Smooth muscle cell (in vitro differentiated cells): ENCODE results near the gene SCRN3. TPM values are rescaled to one million over a fixed set of nuclear protein-coding genes. Genes with fewer than 3 reads are reported as not detected.

Experiments used
- DNase-seq: peaks from one replicate; lab custom pipeline; 2025; ENCODE audit not compliant: unreplicated experiment; lab: John Stamatoyannopoulos, UW
- H2AFZ ChIP-seq: fragments of 200-600 bp; sonication (generic); 2 replicates; pipeline ENCODE4 v1.6.0; 2016; ENCODE audit warnings: antibody characterized with exemption, low read depth, mild to moderate bottlenecking
- H3F3A ChIP-seq: fragments of 200-600 bp; sonication (generic); 2 replicates; pipeline ENCODE4 v1.6.0; 2017; ENCODE audit warnings: antibody characterized with exemption, low read depth
- H3K27ac ChIP-seq: fragments of 200-600 bp; sonication (generic); 2 replicates; pipeline ENCODE4 v1.5.1; 2016; ENCODE audit warnings: low read depth, mild to moderate bottlenecking
- H3K27me3 ChIP-seq: fragments of 200-600 bp; sonication (generic); 2 replicates; pipeline ENCODE4 v1.6.1; 2016; ENCODE audit warnings: low read depth, mild to moderate bottlenecking
- H3K36me3 ChIP-seq: fragments of 200-600 bp; sonication (generic); 2 replicates; pipeline ENCODE4 v1.5.1; 2016; ENCODE audit warnings: low read depth
- H3K4me1 ChIP-seq: fragments of 200-600 bp; sonication (generic); 2 replicates; pipeline ENCODE4 v1.5.1; 2016; ENCODE audit warnings: low read depth
- H3K4me2 ChIP-seq: fragments of 200-600 bp; sonication (generic); 2 replicates; pipeline ENCODE4 v1.6.0; 2016; ENCODE audit warnings: mild to moderate bottlenecking
- H3K4me3 ChIP-seq: fragments of 200-600 bp; sonication (generic); 2 replicates; pipeline ENCODE4 v1.5.1; 2016; ENCODE audit warnings: mild to moderate bottlenecking
- H3K79me2 ChIP-seq: fragments of 200-600 bp; sonication (generic); 2 replicates; pipeline ENCODE4 v1.6.0; 2016; ENCODE audit warnings: low read depth, mild to moderate bottlenecking
- H3K9ac ChIP-seq: fragments of 200-600 bp; sonication (generic); 2 replicates; pipeline ENCODE4 v1.6.0; 2016; ENCODE audit warnings: low read depth
- H3K9me3 ChIP-seq: fragments of 200-600 bp; sonication (generic); replicated peaks from 2 replicates; pipeline ENCODE4 v1.5.1; 2016; ENCODE audit warnings: low read depth
- H4K20me1 ChIP-seq: fragments of 200-600 bp; sonication (generic); 2 replicates; pipeline ENCODE4 v1.6.0; 2016; ENCODE audit warnings: low read depth
- WGBS: methylation state at CpG from one replicate; pipeline ENCODE4 v1.1.7; 2016; ENCODE audit warnings: low lambda C conversion rate; 5-methylcytosine and 5-hydroxymethylcytosine counted together
- polyA plus RNA-seq: library from polyadenylated mRNA; unstranded; fragments of >200 nt; fragmentation: Nextera tagmentation; extraction: Ambion mirVana; gene quantifications from 2 replicates; pipeline ENCODE4 v1.2.1, GENCODE V29; 2016
- total RNA-seq: library from RNA; depleted of rRNA; stranded (reverse); fragments of >200 nt; gene quantifications from 2 replicates; pipeline ENCODE4 v1.2.3, GENCODE V29; 2014
- TF ChIP-seq, protein P1 (sequence below): fragments of 200-600 bp; sonication (generic); IDR thresholded peaks from 2 replicates; pipeline ENCODE4 v1.5.1; 2017; ENCODE audit warnings: borderline replicate concordance, mild to moderate bottlenecking, antibody characterized with exemption; ENCODE audit not compliant: insufficient read depth, poor library complexity, severe bottlenecking

Gene SCRN3
- total and polyA plus RNA-seq, 2 experiments from 2014 or later, result 9.8 to 27.2 TPM

DNA sequence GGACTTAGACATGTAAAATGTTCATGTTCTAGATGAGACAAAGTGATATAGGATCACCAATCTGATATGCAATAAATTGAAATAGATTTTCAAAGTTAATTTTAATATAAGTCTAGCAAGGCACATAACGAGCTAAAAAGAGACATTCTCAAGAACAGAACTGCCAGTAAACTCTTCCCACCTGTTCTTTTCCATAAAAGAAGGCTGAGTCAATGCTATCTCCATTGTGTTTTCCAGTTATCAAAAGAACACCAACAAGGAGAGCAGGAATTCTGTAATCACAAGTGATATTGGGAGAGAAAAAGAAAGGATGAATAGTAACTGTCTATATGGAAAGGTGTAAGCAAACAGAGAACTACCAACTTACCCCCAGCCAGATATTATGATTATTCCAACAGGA is 65.7 kb downstream of the SCRN3 start:
- Histone ChIP-seq H3K9ac (no peak overlapping the region), H3K79me2 (no peaks in the 10 kb centered on the region), H3K36me3 (no peaks in the 10 kb centered on the region), H3K4me1 (no peaks in the 10 kb centered on the region), H4K20me1 (no peaks in the 10 kb centered on the region), H3K27me3 (no peaks in the 10 kb centered on the region), H3K9me3 (no peaks in the 10 kb centered on the region), H3K4me2 (no peak overlapping the region), H3F3A (no peaks in the 10 kb centered on the region), H3K27ac (no peak overlapping the region), H2AFZ (no peak overlapping the region), H3K4me3 (no peak overlapping the region)
- TF ChIP-seq, protein P1, sequence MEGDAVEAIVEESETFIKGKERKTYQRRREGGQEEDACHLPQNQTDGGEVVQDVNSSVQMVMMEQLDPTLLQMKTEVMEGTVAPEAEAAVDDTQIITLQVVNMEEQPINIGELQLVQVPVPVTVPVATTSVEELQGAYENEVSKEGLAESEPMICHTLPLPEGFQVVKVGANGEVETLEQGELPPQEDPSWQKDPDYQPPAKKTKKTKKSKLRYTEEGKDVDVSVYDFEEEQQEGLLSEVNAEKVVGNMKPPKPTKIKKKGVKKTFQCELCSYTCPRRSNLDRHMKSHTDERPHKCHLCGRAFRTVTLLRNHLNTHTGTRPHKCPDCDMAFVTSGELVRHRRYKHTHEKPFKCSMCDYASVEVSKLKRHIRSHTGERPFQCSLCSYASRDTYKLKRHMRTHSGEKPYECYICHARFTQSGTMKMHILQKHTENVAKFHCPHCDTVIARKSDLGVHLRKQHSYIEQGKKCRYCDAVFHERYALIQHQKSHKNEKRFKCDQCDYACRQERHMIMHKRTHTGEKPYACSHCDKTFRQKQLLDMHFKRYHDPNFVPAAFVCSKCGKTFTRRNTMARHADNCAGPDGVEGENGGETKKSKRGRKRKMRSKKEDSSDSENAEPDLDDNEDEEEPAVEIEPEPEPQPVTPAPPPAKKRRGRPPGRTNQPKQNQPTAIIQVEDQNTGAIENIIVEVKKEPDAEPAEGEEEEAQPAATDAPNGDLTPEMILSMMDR, result no peak
- WGBS, result 83% methylated on average over 1 of the region's 1 CpG
- no peak for DNase-seq

DNA sequence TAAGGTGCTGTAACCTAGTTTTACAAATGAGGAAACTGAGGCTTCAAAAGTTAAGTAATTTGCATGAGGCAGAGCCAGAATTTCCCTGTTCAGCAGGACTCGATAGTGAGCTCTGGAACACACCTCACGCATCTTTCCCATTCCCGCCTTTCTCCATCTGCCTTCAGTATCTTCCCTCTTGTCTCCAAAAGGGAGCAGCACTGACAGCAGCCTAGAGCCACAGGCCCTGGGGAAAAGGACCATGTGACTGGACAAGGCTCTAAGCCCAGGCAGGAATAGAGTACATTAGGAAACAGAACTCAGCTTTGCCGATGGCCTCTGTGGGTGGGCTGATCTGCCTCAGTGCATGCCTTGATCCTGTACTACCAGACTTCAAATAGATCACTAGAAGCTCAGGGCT is 69.8 kb downstream of the SCRN3 start:
- TF ChIP-seq, protein P1, result no peak
- no peak overlapping the region for H3K9ac ChIP-seq
- H3K36me3 ChIP-seq, result no peaks in the 10 kb centered on the region
- H3F3A ChIP-seq, result no peaks in the 10 kb centered on the region
- no peak for DNase-seq
- H3K27me3 ChIP-seq, result no peaks in the 10 kb centered on the region
- WGBS, result 73% methylated on average over 4 of the region's 4 CpGs
- H3K4me3 ChIP-seq, result no peak overlapping the region
- no peaks in the 10 kb centered on the region for H3K79me2 ChIP-seq
- H3K27ac ChIP-seq, result no peak overlapping the region
- no peaks in the 10 kb centered on the region for H3K9me3 ChIP-seq
- no peak overlapping the region for H3K4me2 ChIP-seq
- H3K4me1 ChIP-seq, result no peaks in the 10 kb centered on the region
- no peak overlapping the region for H2AFZ ChIP-seq
- H4K20me1 ChIP-seq, result no peaks in the 10 kb centered on the region

DNA sequence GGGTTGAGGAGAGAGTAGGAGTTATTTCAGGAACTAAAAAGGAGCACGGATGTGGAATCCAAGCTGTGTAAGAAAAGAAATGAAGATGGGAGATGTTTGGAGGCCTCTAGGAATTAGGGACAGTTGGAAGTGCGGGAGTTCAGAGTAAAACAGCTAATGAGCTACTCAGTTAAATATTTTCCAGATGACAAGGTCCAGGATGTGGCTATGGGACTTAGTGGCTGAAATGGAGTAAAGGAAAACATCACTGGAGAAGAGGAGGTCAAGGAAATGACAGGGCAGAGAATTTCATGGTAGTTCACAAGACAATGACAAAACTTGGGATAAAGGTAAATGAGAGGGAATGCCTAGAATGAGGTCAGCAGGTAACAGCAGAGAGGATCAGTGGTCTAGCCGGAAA is 78.3 kb downstream of the SCRN3 start:
- Histone ChIP-seq H3K9me3 (no peaks in the 10 kb centered on the region), H3K4me1 (peaks cover 4% of the 10 kb centered on the region), H3K4me3 (no peak overlapping the region), H3K36me3 (no peaks in the 10 kb centered on the region), H3F3A (no peaks in the 10 kb centered on the region), H2AFZ (peak overlapping the region; percentile 90), H3K79me2 (no peaks in the 10 kb centered on the region), H3K27ac (peak overlapping the region; percentile 89), H4K20me1 (no peaks in the 10 kb centered on the region), H3K27me3 (no peaks in the 10 kb centered on the region), H3K4me2 (peak overlapping the region; percentile 67), H3K9ac (no peak overlapping the region)
- TF ChIP-seq, protein P1, result no peak
- DNase-seq, result no peak
- 48% methylated on average over 3 of the region's 3 CpGs for WGBS

DNA sequence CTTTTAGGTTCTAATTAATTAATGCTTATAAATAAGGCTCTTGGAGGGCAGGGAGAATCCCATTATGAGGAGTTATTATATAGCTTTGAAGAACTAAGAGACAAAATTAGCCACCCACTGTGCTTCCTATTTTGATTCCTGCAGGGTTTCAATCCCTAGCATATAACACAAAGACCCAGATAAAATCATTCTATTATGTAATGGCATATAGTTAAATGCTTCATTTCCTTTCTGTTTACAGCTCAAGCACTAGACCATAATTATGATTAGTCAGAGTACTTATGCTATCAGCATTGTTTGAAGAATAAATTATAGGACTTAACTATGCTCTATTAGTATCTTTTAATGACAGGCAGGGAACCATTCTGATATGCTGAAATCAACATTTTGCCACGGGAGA is 82.2 kb downstream of the SCRN3 start:
- Histone ChIP-seq H3K36me3 (no peaks in the 10 kb centered on the region), H3K9ac (no peak overlapping the region), H3K4me3 (no peak overlapping the region), H3K4me2 (no peak overlapping the region), H2AFZ (no peak overlapping the region), H3K9me3 (no peaks in the 10 kb centered on the region), H3K4me1 (peaks cover 4% of the 10 kb centered on the region), H4K20me1 (no peaks in the 10 kb centered on the region), H3K27me3 (no peaks in the 10 kb centered on the region), H3K79me2 (no peaks in the 10 kb centered on the region), H3F3A (no peaks in the 10 kb centered on the region), H3K27ac (no peak overlapping the region)
- DNase-seq, result no peak
- TF ChIP-seq, protein P1, result no peak
- 88% methylated on average over 1 of the region's 1 CpG for WGBS
